ENCODE data around the gene VAV3. TPM values are rescaled to one million over a fixed set of nuclear protein-coding genes. Genes with fewer than 3 reads are reported as not detected.
A peak's percentile ranks its signal among the peaks of the same experiment; 100 is the strongest.

The VAV3 gene
- total RNA-seq, 5 donors from 2014 or later (not counting 1 experiment from before 2014, with no cell fraction given) = 3.7 to 13.4 (median 4.6) TPM

DNA sequence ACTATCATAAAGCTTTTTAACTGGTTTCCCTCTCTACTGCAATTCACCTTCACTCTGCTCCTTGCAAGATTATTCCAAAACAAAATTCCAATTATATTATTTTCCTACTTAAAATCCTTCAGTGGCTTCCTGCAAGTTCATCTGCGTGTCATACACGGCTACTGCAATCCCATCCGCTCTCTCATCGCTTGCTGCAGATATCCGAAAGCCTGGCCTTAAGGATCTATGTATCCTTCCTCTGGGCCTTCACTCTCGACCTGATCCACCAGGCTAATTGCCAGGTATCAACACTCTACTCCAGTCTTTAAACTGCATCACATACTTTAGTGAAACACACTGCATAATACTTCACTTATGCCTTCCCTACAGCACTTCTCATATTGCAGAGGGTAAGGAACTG, 44.0 kb downstream of the VAV3 start:
- H3K4me3 Mint-ChIP-seq = no peak overlapping the region
- peaks cover 28 to 35% (median 32%) of the 10 kb centered on the region in 3 donors for H3K4me1 Mint-ChIP-seq
- Histone ChIP-seq H3K9me3 (no peaks in the 10 kb centered on the region), H3K36me3 (ENCODE audit: control insufficient read depth in 2 of 2, extremely low read depth in 1 of 2, insufficient read depth in 1 of 2, low read length in 1 of 2) (no peaks in the 10 kb centered on the region), H3K4me1 (ENCODE audit: control insufficient read depth in 1 of 2, extremely low read depth in 1 of 2, insufficient read depth in 2 of 2, low read length in 2 of 2) (peaks cover 0 to 19% of the 10 kb centered on the region in 2 experiments), H3K4me3 (ENCODE audit: control insufficient read depth in 1 of 2, extremely low read depth in 1 of 2, low read length in 1 of 2) (no peak overlapping the region), H3K27ac (ENCODE audit: low read length) (no peak overlapping the region), H3K27me3 (replicated peaks in 1 of 2; ENCODE audit: control insufficient read depth in 2 of 2, extremely low read depth in 1 of 2, insufficient read depth in 2 of 2, low read length in 1 of 2) (no peaks in the 10 kb centered on the region)
- H3K27me3 Mint-ChIP-seq = no peaks in the 10 kb centered on the region
- peaks cover 0 to 8% (median 6%) of the 10 kb centered on the region in 3 donors for H3K9me3 Mint-ChIP-seq
- ChIA-PET POLR2A (no interaction called here), CTCF (no interaction called here)
- no peak overlapping the region for H3K27ac Mint-ChIP-seq
- WGBS (ENCODE audit: insufficient coverage) = 97% methylated on average over 6 of the region's 6 CpGs
- DNase-seq = no peak
- ATAC-seq (replicated peaks in 1 of 4) = no peak
- H3K36me3 Mint-ChIP-seq = peaks cover 7% of the 10 kb centered on the region

DNA sequence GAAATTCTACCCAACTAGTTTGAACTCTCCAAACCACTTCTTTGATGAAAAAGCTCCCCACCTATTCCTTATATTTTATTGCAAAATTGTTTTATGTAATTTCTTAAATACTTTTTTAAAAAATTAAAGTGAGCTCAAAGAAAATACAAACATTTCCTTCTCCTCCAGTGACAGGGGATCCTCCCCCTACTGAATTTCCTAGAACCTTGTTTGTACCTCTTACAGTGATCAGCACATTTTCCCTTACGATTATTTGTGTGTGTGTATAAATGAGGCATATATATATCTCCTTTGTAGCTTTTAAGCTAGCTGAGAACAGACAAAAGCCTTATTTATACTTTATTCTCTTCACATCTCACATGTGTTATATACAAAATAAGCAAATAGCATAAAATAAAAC, 44.4 kb downstream of the VAV3 start:
- H3K27me3 ChIP-seq (replicated peaks in 1 of 2; ENCODE audit: control insufficient read depth in 2 of 2, extremely low read depth in 1 of 2, insufficient read depth in 2 of 2, low read length in 1 of 2) = no peaks in the 10 kb centered on the region
- CTCF ChIA-PET = interaction anchor here in 1 of 2 donors (0.6 kb wide), 1 partner anchor 126 kb away, joined by 3 read pairs; no protein-coding TSS in a partner anchor
- Mint-ChIP-seq H3K36me3 (peaks cover 7% of the 10 kb centered on the region), H3K27me3 (no peaks in the 10 kb centered on the region), H3K4me3 (no peak overlapping the region), H3K4me1 (peaks cover 28 to 35% (median 32%) of the 10 kb centered on the region in 3 donors), H3K9me3 (peaks cover 0 to 8% (median 6%) of the 10 kb centered on the region in 3 donors), H3K27ac (no peak overlapping the region)
- H3K9me3 ChIP-seq = no peaks in the 10 kb centered on the region
- no peak for DNase-seq
- no CpG with 5 or more reads among the region's 1 CpG for WGBS (ENCODE audit: insufficient coverage)
- H3K4me3 ChIP-seq (ENCODE audit: control insufficient read depth in 1 of 2, extremely low read depth in 1 of 2, low read length in 1 of 2) = no peak overlapping the region
- peaks cover 0 to 19% of the 10 kb centered on the region in 2 experiments for H3K4me1 ChIP-seq (ENCODE audit: control insufficient read depth in 1 of 2, extremely low read depth in 1 of 2, insufficient read depth in 2 of 2, low read length in 2 of 2)
- H3K36me3 ChIP-seq (ENCODE audit: control insufficient read depth in 2 of 2, extremely low read depth in 1 of 2, insufficient read depth in 1 of 2, low read length in 1 of 2) = no peaks in the 10 kb centered on the region
- POLR2A ChIA-PET = no interaction called here
- no peak overlapping the region for H3K27ac ChIP-seq (ENCODE audit: low read length)
- no peak for ATAC-seq (replicated peaks in 1 of 4)

DNA sequence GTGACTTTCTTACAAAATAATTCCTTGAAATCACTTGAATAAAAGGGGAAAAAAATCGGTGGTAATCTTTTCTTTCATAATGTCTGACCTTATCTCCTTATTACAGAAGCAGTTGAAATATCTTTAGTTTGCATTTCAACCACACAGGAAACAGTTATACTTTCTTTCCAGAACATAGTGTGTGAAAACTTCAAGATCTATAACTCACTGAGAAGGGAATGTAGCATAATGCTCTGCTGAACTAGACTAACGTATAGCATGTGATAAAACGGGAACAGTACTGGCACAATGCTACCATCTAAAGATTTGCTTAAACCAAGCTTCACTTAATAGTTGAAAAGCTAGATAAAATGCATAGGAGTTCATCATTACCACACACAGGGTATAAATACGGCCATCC, 45.0 kb downstream of the VAV3 start:
- no CpG with 5 or more reads among the region's 4 CpGs for WGBS (ENCODE audit: insufficient coverage)
- POLR2A ChIA-PET = no interaction called here
- H3K27ac ChIP-seq (ENCODE audit: low read length) = no peak overlapping the region

DNA sequence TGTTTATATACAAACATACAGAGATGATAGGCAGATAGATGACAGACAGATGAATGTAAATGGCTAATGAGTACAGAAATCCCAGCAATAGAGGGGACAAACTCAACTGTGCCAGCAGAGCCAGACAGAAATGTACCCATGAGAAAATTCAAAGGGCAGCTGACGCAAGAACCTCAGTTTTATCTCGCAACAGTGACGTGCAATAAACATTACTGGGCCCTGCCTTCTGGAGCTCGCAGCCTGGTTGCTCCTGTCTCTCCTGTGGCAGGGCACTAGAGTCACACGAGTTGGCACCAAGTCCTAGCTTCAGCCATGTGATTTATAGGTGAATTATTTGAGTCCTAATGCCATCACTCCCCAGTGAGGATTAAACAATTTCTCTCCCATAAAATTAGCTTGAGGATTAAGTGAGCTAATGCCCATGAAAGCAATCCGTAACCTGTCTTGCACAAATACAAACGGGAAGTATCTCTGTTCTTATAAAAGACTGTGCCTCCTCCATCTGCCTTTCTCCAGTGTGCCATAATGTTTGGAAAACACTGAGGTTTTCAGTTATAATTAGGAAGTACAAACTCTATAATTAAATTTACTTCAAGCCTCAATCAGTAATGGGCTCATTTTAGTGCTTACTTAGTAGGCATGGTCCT, 50.7 kb downstream of the VAV3 start:
- no peak overlapping the region for H3K4me3 Mint-ChIP-seq
- no peak overlapping the region for H3K27ac ChIP-seq (ENCODE audit: low read length)
- H3K4me3 ChIP-seq (ENCODE audit: control insufficient read depth in 1 of 2, extremely low read depth in 1 of 2, low read length in 1 of 2) = no peak overlapping the region
- H3K36me3 Mint-ChIP-seq = peaks cover 5% of the 10 kb centered on the region
- no peaks in the 10 kb centered on the region for H3K27me3 ChIP-seq (replicated peaks in 1 of 2; ENCODE audit: control insufficient read depth in 2 of 2, extremely low read depth in 1 of 2, insufficient read depth in 2 of 2, low read length in 1 of 2)
- DNase-seq (no peak), ATAC-seq (replicated peaks in 1 of 4) (no peak)
- ChIA-PET POLR2A (no interaction called here), CTCF (no interaction called here)
- WGBS (ENCODE audit: insufficient coverage) = 100% methylated on average over 3 of the region's 7 CpGs
- no peaks in the 10 kb centered on the region for H3K36me3 ChIP-seq (ENCODE audit: control insufficient read depth in 2 of 2, extremely low read depth in 1 of 2, insufficient read depth in 1 of 2, low read length in 1 of 2)
- no peaks in the 10 kb centered on the region for H3K9me3 ChIP-seq
- H3K4me1 Mint-ChIP-seq = peaks cover 10 to 23% (median 16%) of the 10 kb centered on the region in 3 donors
- no peak overlapping the region for H3K27ac Mint-ChIP-seq
- no peaks in the 10 kb centered on the region for H3K27me3 Mint-ChIP-seq
- H3K4me1 ChIP-seq (ENCODE audit: control insufficient read depth in 1 of 2, extremely low read depth in 1 of 2, insufficient read depth in 2 of 2, low read length in 2 of 2) = peaks cover 0 to under 1% of the 10 kb centered on the region in 2 experiments
- peaks cover 0 to 8% (median 6%) of the 10 kb centered on the region in 3 donors for H3K9me3 Mint-ChIP-seq

More for the DNA sequence above, 45.0 kb downstream of the VAV3 start:
- Mint-ChIP-seq H3K4me3 (peak overlapping the region in 1 of 3 donors; percentile 35), H3K36me3 (peaks cover 7% of the 10 kb centered on the region), H3K27ac (no peak overlapping the region), H3K4me1 (peaks cover 28 to 35% (median 32%) of the 10 kb centered on the region in 3 donors), H3K9me3 (peaks cover 0 to 8% (median 6%) of the 10 kb centered on the region in 3 donors), H3K27me3 (no peaks in the 10 kb centered on the region)
- Histone ChIP-seq H3K4me1 (ENCODE audit: control insufficient read depth in 1 of 2, extremely low read depth in 1 of 2, insufficient read depth in 2 of 2, low read length in 2 of 2) (peaks cover 0 to 19% of the 10 kb centered on the region in 2 experiments), H3K9me3 (no peaks in the 10 kb centered on the region), H3K27me3 (replicated peaks in 1 of 2; ENCODE audit: control insufficient read depth in 2 of 2, extremely low read depth in 1 of 2, insufficient read depth in 2 of 2, low read length in 1 of 2) (no peaks in the 10 kb centered on the region), H3K36me3 (ENCODE audit: control insufficient read depth in 2 of 2, extremely low read depth in 1 of 2, insufficient read depth in 1 of 2, low read length in 1 of 2) (no peaks in the 10 kb centered on the region), H3K4me3 (ENCODE audit: control insufficient read depth in 1 of 2, extremely low read depth in 1 of 2, low read length in 1 of 2) (no peak overlapping the region)
- ATAC-seq (replicated peaks in 1 of 4) (peak in 2 of 4 experiments; percentile 29 to 37), DNase-seq (no peak)
- CTCF ChIA-PET = interaction anchor here in 1 of 2 donors (0.6 kb wide), 1 partner anchor 126 kb away, joined by 3 read pairs; no protein-coding TSS in a partner anchor

DNA sequence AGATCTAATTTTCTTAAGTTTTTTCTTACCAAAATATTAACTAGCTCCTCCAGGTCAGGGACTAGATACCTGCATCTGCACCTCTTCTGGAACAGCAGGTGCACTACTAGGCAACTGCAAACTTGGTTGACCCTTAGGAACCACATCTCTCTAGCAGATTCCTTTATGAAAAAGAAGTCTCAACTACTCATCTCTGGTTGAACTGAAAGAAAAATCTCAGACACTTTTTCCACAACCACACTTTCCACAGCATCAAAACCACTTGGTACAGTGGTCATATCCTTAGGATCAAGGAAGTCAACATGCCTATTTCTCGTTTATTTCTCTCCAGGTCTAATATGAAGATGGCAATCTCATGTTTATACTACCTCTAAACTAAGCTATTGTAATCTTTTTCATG, 52.3 kb downstream of the VAV3 start:
- no peak for ATAC-seq (replicated peaks in 1 of 4)
- Mint-ChIP-seq H3K27me3 (no peaks in the 10 kb centered on the region), H3K27ac (no peak overlapping the region), H3K4me3 (no peak overlapping the region), H3K9me3 (peaks cover 0 to 2% (median 0%) of the 10 kb centered on the region in 3 donors), H3K4me1 (peaks cover 7 to 18% (median 13%) of the 10 kb centered on the region in 3 donors), H3K36me3 (no peaks in the 10 kb centered on the region)
- Histone ChIP-seq H3K9me3 (no peaks in the 10 kb centered on the region), H3K27me3 (replicated peaks in 1 of 2; ENCODE audit: control insufficient read depth in 2 of 2, extremely low read depth in 1 of 2, insufficient read depth in 2 of 2, low read length in 1 of 2) (no peaks in the 10 kb centered on the region), H3K4me3 (ENCODE audit: control insufficient read depth in 1 of 2, extremely low read depth in 1 of 2, low read length in 1 of 2) (no peak overlapping the region), H3K27ac (ENCODE audit: low read length) (no peak overlapping the region), H3K4me1 (ENCODE audit: control insufficient read depth in 1 of 2, extremely low read depth in 1 of 2, insufficient read depth in 2 of 2, low read length in 2 of 2) (no peaks in the 10 kb centered on the region), H3K36me3 (ENCODE audit: control insufficient read depth in 2 of 2, extremely low read depth in 1 of 2, insufficient read depth in 1 of 2, low read length in 1 of 2) (no peaks in the 10 kb centered on the region)
- no peak for DNase-seq
- ChIA-PET POLR2A (no interaction called here), CTCF (no interaction called here)
- WGBS (ENCODE audit: insufficient coverage) = no CpG with 5 or more reads among the region's 1 CpG

DNA sequence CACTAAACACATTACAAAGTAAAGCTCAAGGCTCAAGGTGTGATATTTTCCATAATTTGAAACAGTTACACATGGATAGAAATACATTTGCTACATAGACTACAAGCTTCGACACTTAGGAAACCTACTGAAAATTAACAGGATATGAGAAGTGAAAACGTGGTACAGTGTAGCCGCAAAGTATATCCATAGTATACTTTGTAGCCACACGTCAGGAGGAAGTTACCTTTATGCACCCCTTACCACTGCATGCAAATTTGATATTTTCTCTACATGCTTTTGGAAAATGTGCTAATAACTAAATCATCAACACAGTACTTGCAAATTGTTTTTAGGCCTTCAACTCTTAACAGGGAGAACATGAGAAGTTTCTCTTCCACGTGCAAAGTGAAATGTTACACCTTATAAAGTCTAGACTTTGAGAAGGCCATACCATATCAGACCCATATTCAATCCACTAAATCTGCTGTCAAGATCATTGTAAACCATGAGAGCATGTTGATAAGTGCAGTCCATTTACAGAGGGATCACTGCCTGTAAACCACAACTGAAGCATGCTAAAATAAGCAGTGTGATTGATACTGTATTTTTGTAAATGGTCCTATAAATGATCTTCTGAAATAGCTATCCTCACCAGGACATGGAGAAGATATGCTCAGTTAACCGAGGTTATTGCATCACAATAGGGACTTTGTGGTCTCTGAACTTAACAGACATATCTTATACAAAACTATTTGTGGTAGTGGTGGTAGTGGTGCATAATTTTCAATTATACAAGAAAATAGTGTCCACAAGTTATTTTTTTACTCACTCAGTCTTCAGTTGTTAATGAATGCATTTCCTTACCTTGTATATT, 64.7 kb downstream of the VAV3 start:
- ATAC-seq (replicated peaks in 1 of 4) = peak; percentile 56 to 80 (median 66)
- no peak overlapping the region for H3K27ac ChIP-seq (ENCODE audit: low read length)
- ChIA-PET POLR2A (no interaction called here), CTCF (interaction anchor here in 1 of 2 donors (1.5 kb wide), 1 partner anchor 118 kb away, joined by 7 read pairs; no protein-coding TSS in a partner anchor)
- Mint-ChIP-seq H3K4me3 (peak overlapping the region in 2 of 3 donors; percentile 0 to 4), H3K4me1 (peaks cover 47 to 63% (median 50%) of the 10 kb centered on the region in 3 donors), H3K27me3 (no peaks in the 10 kb centered on the region), H3K27ac (peak overlapping the region in 1 of 2 donors; percentile 44), H3K36me3 (no peaks in the 10 kb centered on the region), H3K9me3 (no peaks in the 10 kb centered on the region)
- no peaks in the 10 kb centered on the region for H3K9me3 ChIP-seq
- peaks cover 8 to 43% of the 10 kb centered on the region in 2 experiments for H3K4me1 ChIP-seq (ENCODE audit: control insufficient read depth in 1 of 2, extremely low read depth in 1 of 2, insufficient read depth in 2 of 2, low read length in 2 of 2)
- no peaks in the 10 kb centered on the region for H3K36me3 ChIP-seq (ENCODE audit: control insufficient read depth in 2 of 2, extremely low read depth in 1 of 2, insufficient read depth in 1 of 2, low read length in 1 of 2)
- no CpG with 5 or more reads among the region's 6 CpGs for WGBS (ENCODE audit: insufficient coverage)
- H3K27me3 ChIP-seq (replicated peaks in 1 of 2; ENCODE audit: control insufficient read depth in 2 of 2, extremely low read depth in 1 of 2, insufficient read depth in 2 of 2, low read length in 1 of 2) = no peaks in the 10 kb centered on the region
- DNase-seq = peak in 1 of 35 experiments; percentile 22
- H3K4me3 ChIP-seq (ENCODE audit: control insufficient read depth in 1 of 2, extremely low read depth in 1 of 2, low read length in 1 of 2) = no peak overlapping the region

Data from T-cell (primary cell).